GM13976 (cell line): Measurements from ENCODE around the gene GLI1.
"Not testable (repeated sequence)": the region's sequence is repeated elsewhere in the genome, so short reads cannot be mapped to it uniquely, and the experiment has no call there.

Experiments
- DNase-seq: peaks from one replicate; pipeline ENCODE4 v3.0.0; 2012; ENCODE audit warnings: low spot score
- CTCF ChIP-seq: IDR thresholded peaks from 2 replicates; pipeline ENCODE4 v1.5.1; 2012; ENCODE audit warnings: borderline replicate concordance, mild to moderate bottlenecking; ENCODE audit not compliant: insufficient read depth; ENCODE audit errors: extremely low read depth, missing control alignments, control extremely low read depth
- in situ Hi-C: fragments of 300-500 bp; cut with MboI; formaldehyde crosslinking; loops from one replicate; pipeline ENCODE4 v1.12.0; 2022; ENCODE audit warnings: low sequenced_read_pairs, mixed read lengths, inconsistent platforms; ENCODE audit not compliant: unreplicated experiment

GLI1 gene

GRCh38 chr12:57431654-57432188, 27.9 kb upstream of the GLI1 start:
- no peak for TF ChIP-seq CTCF
- DNase-seq = no peak
- in situ Hi-C loops = no loop called here

- DNase-seq = no peak
- no peak for TF ChIP-seq CTCF
- in situ Hi-C loops = no loop called here
These were observed 26.2 kb upstream of the GLI1 start for GRCh38 chr12:57433370-57433769.

GRCh38 chr12:57434517-57435223, 24.9 kb upstream of the GLI1 start, which contains the start of gene INHBC:
Gene INHBC, plus strand, starts transcription at chr12:57434784. Its CDS starts 103 bp downstream, at chr12:57434887.
- in situ Hi-C loops = no loop called here
- DNase-seq = no peak
- TF ChIP-seq CTCF = no peak

- no peak for TF ChIP-seq CTCF
- in situ Hi-C loops = no loop called here
- no peak for DNase-seq
These were observed 24.3 kb upstream of the GLI1 start for GRCh38 chr12:57435293-57435692.

GRCh38 chr12:57438400-57438799, 21.2 kb upstream of the GLI1 start:
- TF ChIP-seq CTCF = no peak
- in situ Hi-C loops = no loop called here
- no peak for DNase-seq

GRCh38 chr12:57439762-57440266, 19.8 kb upstream of the GLI1 start:
- TF ChIP-seq CTCF = no peak
- no peak for DNase-seq
- in situ Hi-C loops = no loop called here

- in situ Hi-C loops, DNase-seq: not testable (repeated sequence)
These were observed 18.2 kb upstream of the GLI1 start for GRCh38 chr12:57441393-57441792.
